OCI-LY1 (cell line): Measurements from ENCODE around the gene PPP1CA.

Experiments
- CTCF ChIP-seq: fragments of 200-600 bp; sonication (generic), shearing (Covaris generic); IDR thresholded peaks from 2 replicates; pipeline ENCODE4 v1.5.1; 2017; ENCODE audit warnings: mild to moderate bottlenecking, antibody characterized with exemption, low read length, moderate library complexity, mixed read lengths
- EZH2 ChIP-seq: fragments of 200-600 bp; sonication (generic), shearing (Covaris generic); IDR thresholded peaks from 2 replicates; pipeline ENCODE4 v1.8.0; 2017; ENCODE audit warnings: borderline replicate concordance, mixed run types, mild to moderate bottlenecking, antibody characterized with exemption, low read length, moderate library complexity, mixed read lengths

GRCh38 chr11:67442504-67443404, 41.1 kb upstream of the PPP1CA start:
- TF ChIP-seq EZH2: no peak
- TF ChIP-seq CTCF: no peak
